Measurements from ENCODE around the gene ZP2. TPM values are rescaled to one million over a fixed set of nuclear protein-coding genes. Genes with fewer than 3 reads are reported as not detected.

ZP2 gene
- total RNA-seq (2014; rRNA removed; shearing (Covaris generic)): not detected in 2 replicates
- polyA plus RNA-seq (2016; fragmentation: Nextera tagmentation; extraction: Ambion mirVana): not detected in 2 replicates

DNA sequence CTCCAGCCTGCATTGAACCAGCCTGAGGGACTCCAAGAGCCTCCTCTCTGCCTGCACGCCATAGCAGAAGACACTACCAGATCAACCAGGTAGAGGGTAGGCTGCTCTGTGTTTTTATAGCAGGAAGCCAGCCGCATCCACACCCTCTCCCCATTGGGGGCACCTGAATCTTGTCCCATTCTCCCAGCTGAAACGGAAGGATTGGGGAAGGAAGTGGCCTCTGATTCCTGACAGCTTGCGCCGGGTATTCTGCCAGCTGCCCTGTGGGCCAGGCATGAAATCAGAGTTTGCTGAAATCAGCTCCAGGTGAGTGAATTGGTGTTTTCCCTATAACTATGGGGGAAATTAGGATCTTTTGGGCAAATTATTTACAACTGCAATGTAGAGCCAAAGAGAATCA, at the start of gene ZP2:
Gene ZP2 (minus strand): TSS at position 89 of the 400 bp plus-strand sequence. CDS start 27 bp downstream, at position 62.
- no peaks in the 10 kb centered on the region for H4K20me1 ChIP-seq (ENCODE audit: insufficient read depth)
- H3K79me2 ChIP-seq (ENCODE audit: insufficient read depth): no peaks in the 10 kb centered on the region
- no peaks in the 10 kb centered on the region for H3F3A ChIP-seq (ENCODE audit: insufficient read depth)
- no peaks in the 10 kb centered on the region for H3K36me3 ChIP-seq (ENCODE audit: low read depth)
- no peak within 1 kb of the TSS for H2AFZ ChIP-seq
- DNase-seq: no peak
- no peaks in the 10 kb centered on the region for H3K9me3 ChIP-seq (ENCODE audit: low read depth)
- peaks cover 20% of the 10 kb centered on the region; the same call in 1 of the 2 replicates for H3K27me3 ChIP-seq (replicated peaks; ENCODE audit: insufficient read depth)
- in situ Hi-C loops (cut with MboI): no loop called here
- no peak for TF ChIP-seq EZH2 (IDR thresholded peaks at IDR 0.05; ENCODE audit: insufficient read depth, poor library complexity, severe bottlenecking)
- TF ChIP-seq EZH2phosphoT487 (IDR thresholded peaks at IDR 0.05; ENCODE audit: insufficient read depth, low read depth): no peak
- H3K9ac ChIP-seq: no peak within 1 kb of the TSS
- H3K4me1 ChIP-seq (ENCODE audit: insufficient read depth): no peaks in the 10 kb centered on the region
- no peak within 1 kb of the TSS for H3K4me2 ChIP-seq (ENCODE audit: unreplicated experiment)
- H3K9me2 ChIP-seq (ENCODE audit: insufficient read depth): no peaks in the 10 kb centered on the region
- no peak within 1 kb of the TSS for H3K4me3 ChIP-seq
- 62 to 68% methylated on average over 5 of the region's 5 CpGs for WGBS, 2 experiments (ENCODE audit: low coverage in 1 of 2, low lambda C conversion rate in 2 of 2, missing lambda C conversion rate in 2 of 2)
- no peak within 1 kb of the TSS for H3K27ac ChIP-seq

- Histone ChIP-seq H3K36me3 (ENCODE audit: low read depth) (no peaks in the 10 kb centered on the region), H3K9me2 (ENCODE audit: insufficient read depth) (no peaks in the 10 kb centered on the region), H3K79me2 (ENCODE audit: insufficient read depth) (no peaks in the 10 kb centered on the region), H2AFZ (no peak overlapping the region), H3K4me3 (no peak overlapping the region), H4K20me1 (ENCODE audit: insufficient read depth) (no peaks in the 10 kb centered on the region), H3K27me3 (replicated peaks; ENCODE audit: insufficient read depth) (peaks cover 22% of the 10 kb centered on the region), H3K4me2 (ENCODE audit: unreplicated experiment) (no peak overlapping the region), H3K9ac (no peak overlapping the region), H3K27ac (no peak overlapping the region), H3K4me1 (ENCODE audit: insufficient read depth) (no peaks in the 10 kb centered on the region), H3F3A (ENCODE audit: insufficient read depth) (no peaks in the 10 kb centered on the region), H3K9me3 (ENCODE audit: low read depth) (no peaks in the 10 kb centered on the region)
- in situ Hi-C loops (cut with MboI): no loop called here
- WGBS, 2 experiments (ENCODE audit: low coverage in 1 of 2, low lambda C conversion rate in 2 of 2, missing lambda C conversion rate in 2 of 2): 50 to 51% methylated on average over 4 of the region's 4 CpGs
- DNase-seq: no peak
- TF ChIP-seq EZH2 (IDR thresholded peaks at IDR 0.05; ENCODE audit: insufficient read depth, poor library complexity, severe bottlenecking): no peak
- TF ChIP-seq EZH2phosphoT487 (IDR thresholded peaks at IDR 0.05; ENCODE audit: insufficient read depth, low read depth): no peak
These were observed 45.9 kb upstream of the ZP2 start for GRCh38 chr16:21257284-21257683.

- H3K9ac ChIP-seq: no peak overlapping the region
- H3K4me3 ChIP-seq: no peak overlapping the region
- no peak for DNase-seq
- in situ Hi-C loops (cut with MboI): no loop called here
- no peaks in the 10 kb centered on the region for H4K20me1 ChIP-seq (ENCODE audit: insufficient read depth)
- H3K27ac ChIP-seq: no peak overlapping the region
- H3K9me2 ChIP-seq (ENCODE audit: insufficient read depth): no peaks in the 10 kb centered on the region
- H3K9me3 ChIP-seq (ENCODE audit: low read depth): no peaks in the 10 kb centered on the region
- no peaks in the 10 kb centered on the region for H3K36me3 ChIP-seq (ENCODE audit: low read depth)
- H3K79me2 ChIP-seq (ENCODE audit: insufficient read depth): no peaks in the 10 kb centered on the region
- peaks cover 22% of the 10 kb centered on the region for H3K27me3 ChIP-seq (replicated peaks; ENCODE audit: insufficient read depth)
- no peak overlapping the region for H2AFZ ChIP-seq
- H3K4me2 ChIP-seq (ENCODE audit: unreplicated experiment): no peak overlapping the region
- 71 to 72% methylated on average over 2 of the region's 2 CpGs for WGBS, 2 experiments (ENCODE audit: low coverage in 1 of 2, low lambda C conversion rate in 2 of 2, missing lambda C conversion rate in 2 of 2)
- H3F3A ChIP-seq (ENCODE audit: insufficient read depth): no peaks in the 10 kb centered on the region
- H3K4me1 ChIP-seq (ENCODE audit: insufficient read depth): no peaks in the 10 kb centered on the region
- TF ChIP-seq EZH2phosphoT487 (IDR thresholded peaks at IDR 0.05; ENCODE audit: insufficient read depth, low read depth): no peak
- no peak for TF ChIP-seq EZH2 (IDR thresholded peaks at IDR 0.05; ENCODE audit: insufficient read depth, poor library complexity, severe bottlenecking)
These were observed 45.3 kb upstream of the ZP2 start for GRCh38 chr16:21256636-21257035.

DNA sequence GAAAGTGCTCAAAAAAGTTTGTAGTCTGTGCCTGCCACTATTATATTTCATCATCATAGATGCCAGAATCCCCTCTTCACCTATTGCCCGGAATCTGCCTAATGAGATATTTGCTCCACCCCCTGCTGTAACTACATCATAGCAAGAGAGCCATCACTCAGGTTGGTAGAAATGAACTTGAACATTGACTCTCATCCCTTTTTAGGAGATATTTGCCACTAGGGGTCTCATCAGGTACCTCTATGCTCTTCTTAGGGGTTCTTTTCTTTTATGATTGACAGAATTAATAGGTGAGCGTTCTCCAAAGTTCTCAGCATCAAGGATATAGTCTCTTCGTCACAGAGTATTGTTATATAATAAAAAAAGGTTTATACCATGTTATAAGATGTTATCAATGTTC, 42.1 kb upstream of the ZP2 start:
- Histone ChIP-seq H3K79me2 (ENCODE audit: insufficient read depth) (no peaks in the 10 kb centered on the region), H2AFZ (no peak overlapping the region), H3K4me2 (ENCODE audit: unreplicated experiment) (no peak overlapping the region), H3K9ac (no peak overlapping the region), H3K36me3 (ENCODE audit: low read depth) (no peaks in the 10 kb centered on the region), H3K4me1 (ENCODE audit: insufficient read depth) (no peaks in the 10 kb centered on the region), H4K20me1 (ENCODE audit: insufficient read depth) (no peaks in the 10 kb centered on the region), H3F3A (ENCODE audit: insufficient read depth) (no peaks in the 10 kb centered on the region), H3K9me3 (ENCODE audit: low read depth) (no peaks in the 10 kb centered on the region), H3K27me3 (replicated peaks; ENCODE audit: insufficient read depth) (peaks cover 27% of the 10 kb centered on the region), H3K9me2 (ENCODE audit: insufficient read depth) (no peaks in the 10 kb centered on the region), H3K27ac (no peak overlapping the region), H3K4me3 (no peak overlapping the region)
- TF ChIP-seq EZH2 (IDR thresholded peaks at IDR 0.05; ENCODE audit: insufficient read depth, poor library complexity, severe bottlenecking): no peak
- no peak for TF ChIP-seq EZH2phosphoT487 (IDR thresholded peaks at IDR 0.05; ENCODE audit: insufficient read depth, low read depth)
- in situ Hi-C loops (cut with MboI): no loop called here
- DNase-seq: no peak
- 67 to 71% methylated on average over 3 of the region's 3 CpGs for WGBS, 2 experiments (ENCODE audit: low coverage in 1 of 2, low lambda C conversion rate in 2 of 2, missing lambda C conversion rate in 2 of 2)
